AG04450 (cell line): ENCODE results near the gene TMEM139. TPM values are rescaled to one million over a fixed set of nuclear protein-coding genes. Genes with fewer than 3 reads are reported as not detected.

Experiments
- CTCF ChIA-PET: fragments of 300-600, 350-600 bp; formaldehyde crosslinking; extraction: SDS; loops from one replicate; lab custom pipeline; 2022; ENCODE audit warnings: antibody characterized with exemption, inconsistent platforms; lab: Charles Lee
- POLR2A ChIA-PET: fragments of 350-600 bp; formaldehyde crosslinking; extraction: SDS; loops from one replicate; lab custom pipeline; 2021; ENCODE audit warnings: antibody characterized with exemption, inconsistent platforms; lab: Yijun Ruan, JAX
- DNase-seq: peaks from one replicate; pipeline ENCODE4 v3.0.0-alpha.2; 2011; ENCODE audit warnings: low read depth, low spot score
- H3K27ac ChIP-seq: one replicate; pipeline ENCODE4 v1.5.1; 2012; ENCODE audit warnings: low read depth, low read length, control low read depth
- H3K27me3 ChIP-seq: one replicate; pipeline ENCODE4 v1.6.0; 2012; ENCODE audit warnings: low read length; ENCODE audit not compliant: control insufficient read depth, insufficient read depth
- H3K4me3 ChIP-seq: 2 replicates; pipeline ENCODE4 v1.5.1; 2011; ENCODE audit warnings: mild to moderate bottlenecking, low read depth, low read length, control low read depth
- H3K9me3 ChIP-seq: 2 replicates; pipeline ENCODE4 v1.5.1; 2012; ENCODE audit warnings: low read length; ENCODE audit not compliant: control insufficient read depth, insufficient read depth
- polyA plus RNA-seq: library from polyadenylated mRNA; depleted of rRNA; stranded (reverse); fragments of >200 nt; gene quantifications from 2 replicates; pipeline ENCODE4 v1.2.3, GENCODE V29; 2011
- TF ChIP-seq, protein P1 (sequence below): IDR thresholded peaks from 2 replicates; pipeline ENCODE4 v1.5.1; 2011; ENCODE audit warnings: low read depth, low read length, control low read depth, inconsistent platforms

TMEM139 gene
- polyA plus RNA-seq, 1 experiment, result not detected

DNA sequence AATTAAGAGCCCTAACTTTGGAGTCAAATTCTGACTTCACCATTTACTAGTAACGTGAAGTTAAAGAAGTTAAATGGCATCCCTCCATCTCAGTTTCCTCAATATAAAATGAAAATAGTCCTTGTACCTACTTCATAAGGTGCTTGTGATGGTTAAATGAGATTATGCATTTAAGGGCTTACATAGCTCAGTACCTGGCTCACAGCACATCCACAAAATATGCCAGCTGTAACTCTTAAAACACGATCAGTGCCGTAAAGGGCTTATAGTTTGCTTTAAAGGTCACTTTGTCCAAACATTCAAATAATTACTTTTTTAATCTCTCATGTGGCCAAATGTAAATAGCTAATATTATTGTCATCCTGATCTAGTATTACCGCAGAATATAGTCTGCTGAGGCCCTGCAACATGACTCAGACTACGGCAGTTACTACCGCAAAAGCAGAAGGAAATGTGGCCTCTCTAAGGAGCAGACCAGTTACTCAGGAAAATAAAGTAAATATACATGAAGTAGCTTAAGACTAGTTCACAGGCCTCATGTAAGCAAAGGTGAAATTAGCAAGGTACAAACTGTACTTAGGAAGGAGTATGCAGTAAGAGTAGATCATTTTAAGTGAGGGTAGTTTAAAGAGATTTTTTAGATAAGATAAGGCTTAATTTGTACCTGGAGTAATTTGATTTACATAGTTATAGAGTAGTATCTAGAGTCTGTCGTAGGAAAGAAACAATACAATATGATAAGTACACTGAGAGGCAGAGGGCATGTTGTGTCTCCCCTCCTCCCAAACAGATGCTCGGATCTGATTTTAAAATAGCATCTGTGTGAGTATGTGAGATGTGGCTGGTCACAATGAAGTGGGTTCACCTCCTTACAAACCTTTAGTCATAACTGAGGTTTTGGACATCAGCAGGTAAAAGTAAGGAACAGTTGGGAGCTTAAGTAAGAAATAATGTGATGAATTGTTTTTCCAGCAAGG, 16.5 kb downstream of the TMEM139 start:
- Histone ChIP-seq H3K27ac (no peak overlapping the region), H3K4me3 (no peak overlapping the region), H3K9me3 (no peaks in the 10 kb centered on the region), H3K27me3 (no peaks in the 10 kb centered on the region)
- ChIA-PET POLR2A (interaction anchor here (0.8 to 1.2 kb wide), 4 partner anchors 30 to 107 kb away, joined by 3 to 4 read pairs (median 4); no protein-coding TSS in a partner anchor), CTCF (interaction anchor here (0.9 to 2.5 kb wide), 5 partner anchors 13 to 79 kb away, joined by 3 to 19 read pairs (median 5); partner anchors contain the start of gene CASP2)
- TF ChIP-seq, protein P1, sequence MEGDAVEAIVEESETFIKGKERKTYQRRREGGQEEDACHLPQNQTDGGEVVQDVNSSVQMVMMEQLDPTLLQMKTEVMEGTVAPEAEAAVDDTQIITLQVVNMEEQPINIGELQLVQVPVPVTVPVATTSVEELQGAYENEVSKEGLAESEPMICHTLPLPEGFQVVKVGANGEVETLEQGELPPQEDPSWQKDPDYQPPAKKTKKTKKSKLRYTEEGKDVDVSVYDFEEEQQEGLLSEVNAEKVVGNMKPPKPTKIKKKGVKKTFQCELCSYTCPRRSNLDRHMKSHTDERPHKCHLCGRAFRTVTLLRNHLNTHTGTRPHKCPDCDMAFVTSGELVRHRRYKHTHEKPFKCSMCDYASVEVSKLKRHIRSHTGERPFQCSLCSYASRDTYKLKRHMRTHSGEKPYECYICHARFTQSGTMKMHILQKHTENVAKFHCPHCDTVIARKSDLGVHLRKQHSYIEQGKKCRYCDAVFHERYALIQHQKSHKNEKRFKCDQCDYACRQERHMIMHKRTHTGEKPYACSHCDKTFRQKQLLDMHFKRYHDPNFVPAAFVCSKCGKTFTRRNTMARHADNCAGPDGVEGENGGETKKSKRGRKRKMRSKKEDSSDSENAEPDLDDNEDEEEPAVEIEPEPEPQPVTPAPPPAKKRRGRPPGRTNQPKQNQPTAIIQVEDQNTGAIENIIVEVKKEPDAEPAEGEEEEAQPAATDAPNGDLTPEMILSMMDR, result no peak
- peak; percentile 51 for DNase-seq

DNA sequence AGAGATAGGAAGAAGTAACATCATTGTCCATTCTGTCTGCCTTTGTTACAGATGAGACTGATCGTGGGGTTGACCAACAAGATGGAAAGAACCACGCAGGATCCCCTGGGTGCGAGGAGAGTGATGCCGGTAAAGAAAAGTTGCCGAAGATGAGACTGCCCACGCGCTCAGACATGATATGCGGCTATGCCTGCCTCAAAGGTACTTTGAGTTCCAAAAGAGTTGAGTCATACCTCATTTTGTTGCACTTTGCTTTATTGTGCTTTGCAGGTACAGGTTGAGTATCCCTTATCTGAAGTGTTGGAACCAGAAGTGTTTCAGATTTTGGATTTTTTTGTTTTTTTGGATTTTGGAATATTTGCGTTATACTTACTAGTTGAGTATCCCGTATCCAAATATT, 19.0 kb downstream of the TMEM139 start:
- no peak overlapping the region for H3K27ac ChIP-seq
- H3K4me3 ChIP-seq, result no peak overlapping the region
- ChIA-PET POLR2A (no interaction called here), CTCF (interaction anchor here (0.6 to 1.0 kb wide), 2 partner anchors 12 to 63 kb away, joined by 3 read pairs; partner anchors contain the start of gene CLCN1)
- H3K9me3 ChIP-seq, result no peaks in the 10 kb centered on the region
- DNase-seq, result no peak
- TF ChIP-seq, protein P1, result no peak
- no peaks in the 10 kb centered on the region for H3K27me3 ChIP-seq

DNA sequence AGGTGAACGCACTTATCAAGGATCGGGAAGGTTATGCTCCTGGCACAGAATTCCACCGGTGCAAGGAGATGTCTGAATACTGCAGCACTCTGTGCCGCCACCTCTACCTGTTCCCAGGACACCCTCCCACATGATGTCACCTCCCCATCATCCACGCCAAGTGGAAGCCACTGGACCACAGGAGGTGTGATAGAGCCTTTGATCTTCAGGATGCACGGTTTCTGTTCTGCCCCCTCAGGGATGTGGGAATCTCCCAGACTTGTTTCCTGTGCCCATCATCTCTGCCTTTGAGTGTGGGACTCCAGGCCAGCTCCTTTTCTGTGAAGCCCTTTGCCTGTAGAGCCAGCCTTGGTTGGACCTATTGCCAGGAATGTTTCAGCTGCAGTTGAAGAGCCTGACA, 20.2 kb downstream of the TMEM139 start:
- Histone ChIP-seq H3K9me3 (no peaks in the 10 kb centered on the region), H3K4me3 (no peak overlapping the region), H3K27me3 (no peaks in the 10 kb centered on the region), H3K27ac (no peak overlapping the region)
- TF ChIP-seq, protein P1, result no peak
- POLR2A ChIA-PET, result interaction anchor here (0.6 kb wide), 1 partner anchor 17 kb away, joined by 3 read pairs; the partner anchor contains the start of gene CASP2
- no peak for DNase-seq
- CTCF ChIA-PET, result interaction anchor here (0.6 to 2.7 kb wide), 3 partner anchors 9 to 90 kb away, joined by 3 to 24 read pairs (median 14); no protein-coding TSS in a partner anchor

DNA sequence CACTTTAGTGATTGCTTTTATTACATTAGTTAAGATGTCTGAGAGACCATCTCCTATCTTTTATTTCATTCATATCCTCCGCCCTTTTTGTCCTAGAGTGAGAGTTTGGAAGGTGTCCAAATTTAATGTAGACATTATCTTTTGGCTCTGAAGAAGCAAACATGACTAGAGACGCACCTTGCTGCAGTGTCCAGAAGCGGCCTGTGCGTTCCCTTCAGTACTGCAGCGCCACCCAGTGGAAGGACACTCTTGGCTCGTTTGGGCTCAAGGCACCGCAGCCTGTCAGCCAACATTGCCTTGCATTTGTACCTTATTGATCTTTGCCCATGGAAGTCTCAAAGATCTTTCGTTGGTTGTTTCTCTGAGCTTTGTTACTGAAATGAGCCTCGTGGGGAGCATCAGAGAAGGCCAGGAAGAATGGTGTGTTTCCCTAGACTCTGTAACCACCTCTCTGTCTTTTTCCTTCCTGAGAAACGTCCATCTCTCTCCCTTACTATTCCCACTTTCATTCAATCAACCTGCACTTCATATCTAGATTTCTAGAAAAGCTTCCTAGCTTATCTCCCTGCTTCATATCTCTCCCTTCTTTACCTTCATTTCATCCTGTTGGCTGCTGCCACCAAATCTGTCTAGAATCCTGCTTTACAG, 20.8 kb downstream of the TMEM139 start:
- CTCF ChIA-PET, result interaction anchor here (0.7 to 2.7 kb wide), 4 partner anchors 9 to 65 kb away, joined by 3 to 24 read pairs (median 9); no protein-coding TSS in a partner anchor
- no peak overlapping the region for H3K4me3 ChIP-seq
- no peak for DNase-seq
- TF ChIP-seq, protein P1, result peak; percentile 63
- POLR2A ChIA-PET, result interaction anchor here (0.6 kb wide), 1 partner anchor 12 kb away, joined by 3 read pairs; no protein-coding TSS in a partner anchor
- H3K9me3 ChIP-seq, result no peaks in the 10 kb centered on the region
- H3K27ac ChIP-seq, result no peak overlapping the region
- H3K27me3 ChIP-seq, result no peaks in the 10 kb centered on the region
